IMR-90 (cell line): ENCODE data around the gene ALPI. TPM values are rescaled to one million over a fixed set of nuclear protein-coding genes. Genes with fewer than 3 reads are reported as not detected.

Experiments used
- ATAC-seq: fragments of 200-7000 bp; cut with Tn5 transposase; 2 replicates; pipeline ENCODE4 v1.9.1; 2020; ENCODE audit warnings: low read depth, mild to moderate bottlenecking, moderate library complexity
- BruUV-seq: library from RNA; stranded (reverse); fragments of 400-500 nt; replicated peaks from 2 replicates; lab custom pipeline; 2021; lab: Mats Ljungman, UMichigan
- CTCF ChIA-PET: fragments of 300-600 bp; formaldehyde crosslinking; extraction: SDS; loops from one replicate; lab custom pipeline; 2021; ENCODE audit warnings: antibody characterized with exemption; lab: Yijun Ruan, JAX
- POLR2A ChIA-PET: fragments of 300-600 bp; sonication (Branson Sonifier 250); formaldehyde crosslinking; loops from one replicate; lab custom pipeline; 2022; ENCODE audit warnings: antibody characterized with exemption; ENCODE audit not compliant: unreplicated experiment; lab: Charles Lee
- DNase-seq: peaks from one replicate; pipeline ENCODE4 v3.0.0; 2013
- H2AFZ ChIP-seq: replicated peaks from 2 replicates; pipeline ENCODE3; 2013; ENCODE audit warnings: low read length, mild to moderate bottlenecking; ENCODE audit not compliant: poor library complexity
- H2AK5ac ChIP-seq: 2 replicates; pipeline ENCODE4 v1.6.1; 2013; ENCODE audit warnings: low read depth, low read length, inconsistent platforms
- H2AK9ac ChIP-seq: replicated peaks from 2 replicates; pipeline ENCODE3; 2013; ENCODE audit warnings: mild to moderate bottlenecking, low read depth, low read length, moderate library complexity; ENCODE audit not compliant: poor library complexity
- H2BK120ac ChIP-seq: 2 replicates; pipeline ENCODE4 v1.6.1; 2013; ENCODE audit warnings: low read depth, low read length, inconsistent platforms
- H2BK15ac ChIP-seq: 3 replicates; pipeline ENCODE4 v1.6.1; 2013; ENCODE audit warnings: low read depth, low read length, inconsistent platforms
- H2BK20ac ChIP-seq: 2 replicates; pipeline ENCODE4 v1.6.1; 2013; ENCODE audit warnings: low read depth, mild to moderate bottlenecking, inconsistent platforms, low read length, moderate library complexity
- H2BK5ac ChIP-seq: 2 replicates; pipeline ENCODE4 v1.6.1; 2013; ENCODE audit warnings: mild to moderate bottlenecking, low read depth, low read length, inconsistent platforms; ENCODE audit not compliant: poor library complexity, severe bottlenecking
- H3K14ac ChIP-seq: replicated peaks from 2 replicates; pipeline ENCODE4 v1.6.1; 2013; ENCODE audit warnings: low read depth, low read length, inconsistent platforms
- H3K18ac ChIP-seq: 2 replicates; pipeline ENCODE4 v1.6.1; 2013; ENCODE audit warnings: low read depth, low read length, control low read depth
- H3K23ac ChIP-seq: 2 replicates; pipeline ENCODE4 v1.6.1; 2013; ENCODE audit warnings: low read depth, low read length, inconsistent platforms
- H3K27ac ChIP-seq: 2 replicates; pipeline ENCODE4 v1.5.1; 2013; ENCODE audit warnings: mild to moderate bottlenecking, control low read depth, low read length; ENCODE audit not compliant: insufficient read depth
- H3K27me3 ChIP-seq: 2 replicates; pipeline ENCODE4 v1.6.1; 2013; ENCODE audit warnings: low read length; ENCODE audit not compliant: control insufficient read depth, insufficient read depth
- H3K36me3 ChIP-seq: 2 replicates; pipeline ENCODE4 v1.6.1; 2013; ENCODE audit warnings: low read length, mixed read lengths; ENCODE audit not compliant: control insufficient read depth, insufficient read depth
- H3K4ac ChIP-seq: 2 replicates; pipeline ENCODE4 v1.6.1; 2013; ENCODE audit warnings: low read depth, low read length, inconsistent platforms
- H3K4me1 ChIP-seq: 2 replicates; pipeline ENCODE4 v1.6.1; 2013; ENCODE audit warnings: low read length, mixed read lengths; ENCODE audit not compliant: control insufficient read depth, insufficient read depth
- H3K4me2 ChIP-seq: 2 replicates; pipeline ENCODE4 v1.6.1; 2013; ENCODE audit warnings: low read depth, mild to moderate bottlenecking, control low read depth, low read length, moderate library complexity
- H3K4me3 ChIP-seq: 2 replicates; pipeline ENCODE4 v1.5.1; 2013; ENCODE audit warnings: low read depth, mild to moderate bottlenecking, control low read depth, low read length, moderate library complexity; ENCODE audit not compliant: insufficient read depth
- H3K56ac ChIP-seq: 2 replicates; pipeline ENCODE4 v1.6.1; 2013; ENCODE audit warnings: low read length, inconsistent platforms; ENCODE audit not compliant: insufficient read depth; ENCODE audit errors: extremely low read depth
- H3K79me1 ChIP-seq, 2 experiments: 2 replicates each; pipeline ENCODE4 v1.6.1; 2013; ENCODE audit warnings: low read length in 2 of 2, inconsistent platforms in 1 of 2, low read depth in 1 of 2
- H3K9ac ChIP-seq: 2 replicates; pipeline ENCODE4 v1.6.1; 2013; ENCODE audit warnings: low read depth, low read length, control low read depth
- H3K9me1 ChIP-seq: 2 replicates; pipeline ENCODE4 v1.6.1; 2013; ENCODE audit warnings: low read length, inconsistent platforms; ENCODE audit not compliant: insufficient read depth
- H3K9me3 ChIP-seq: 2 replicates; pipeline ENCODE4 v1.6.1; 2013; ENCODE audit warnings: low read length; ENCODE audit not compliant: control insufficient read depth, insufficient read depth
- H4K20me1 ChIP-seq: 2 replicates; pipeline ENCODE4 v1.6.1; 2013; ENCODE audit warnings: low read length, inconsistent platforms; ENCODE audit not compliant: insufficient read depth
- H4K5ac ChIP-seq: 2 replicates; pipeline ENCODE4 v1.6.1; 2013; ENCODE audit warnings: mild to moderate bottlenecking, low read depth, low read length, control low read depth
- H4K8ac ChIP-seq, 2 experiments: 2 replicates each; pipeline ENCODE4 v1.6.1; 2013; ENCODE audit warnings: low read depth in 2 of 2, low read length in 2 of 2, control low read depth in 1 of 2, inconsistent platforms in 1 of 2
- H4K91ac ChIP-seq: 2 replicates; pipeline ENCODE4 v1.6.1; 2013; ENCODE audit warnings: low read depth, low read length, inconsistent platforms; ENCODE audit not compliant: insufficient read depth
- BHLHE40 ChIP-seq: fragments of 150-350 bp; IDR thresholded peaks from 2 replicates; pipeline ENCODE4 v1.6.1; 2016; ENCODE audit warnings: mild to moderate bottlenecking, low read depth, low read length
- CHD1 ChIP-seq: IDR thresholded peaks from 2 replicates; pipeline ENCODE4 v1.6.1; 2012; ENCODE audit warnings: low read depth, low read length, improper control_type of control experiment
- FOS ChIP-seq: fragments of 150-350 bp; IDR thresholded peaks from 2 replicates; pipeline ENCODE4 v1.6.1; 2016; ENCODE audit warnings: low read depth, low read length
- MAFK ChIP-seq: IDR thresholded peaks from 2 replicates; pipeline ENCODE4 v1.6.1; 2012; ENCODE audit warnings: low read depth, low read length, improper control_type of control experiment
- NFE2L2 ChIP-seq: fragments of 150-350 bp; IDR thresholded peaks from 2 replicates; pipeline ENCODE4 v1.6.1; 2016; ENCODE audit warnings: low read depth, mild to moderate bottlenecking, low read length
- POLR2A ChIP-seq: IDR thresholded peaks from 2 replicates; pipeline ENCODE4 v1.6.1; 2012; ENCODE audit warnings: mild to moderate bottlenecking, low read depth, low read length
- RCOR1 ChIP-seq: IDR thresholded peaks from 2 replicates; pipeline ENCODE4 v1.6.1; 2012; ENCODE audit warnings: mild to moderate bottlenecking, low read length, improper control_type of control experiment; ENCODE audit not compliant: insufficient replicate concordance
- SMC3 ChIP-seq: fragments of 150-350 bp; IDR thresholded peaks from 2 replicates; pipeline ENCODE4 v1.6.1; 2016; ENCODE audit warnings: low read depth, mild to moderate bottlenecking, antibody characterized with exemption, low read length, moderate library complexity
- USF2 ChIP-seq: fragments of 150-350 bp; IDR thresholded peaks from 2 replicates; pipeline ENCODE4 v1.6.1; 2017; ENCODE audit warnings: mild to moderate bottlenecking, antibody characterized with exemption, low read length, low read depth
- WGBS, 2 experiments: methylation state at CpG; one replicate each; pipeline versions ENCODE4 v1.1.5 to v1.1.7; 2013; ENCODE audit warnings: missing lambda C conversion rate in 2 of 2; ENCODE audit not compliant: insufficient read length in 1 of 2; ENCODE audit errors: extremely low coverage in 2 of 2; 5-methylcytosine and 5-hydroxymethylcytosine counted together
- dilution Hi-C: fragments of 300-500 bp; cut with HindIII; formaldehyde crosslinking; loops from one replicate; pipeline ENCODE4 v1.14.3; 2018; ENCODE audit warnings: low sequenced_read_pairs; ENCODE audit not compliant: unreplicated experiment
- in situ Hi-C: fragments of 300-500 bp; cut with MboI; formaldehyde crosslinking; loops from 3 replicates; pipeline ENCODE4 v1.14.3; 2019; ENCODE audit warnings: low sequenced_read_pairs, inconsistent platforms, mixed read lengths
- intact Hi-C: fragments of 100-400 bp; cut with micrococcal nuclease; formaldehyde crosslinking; loops from 2 replicates; pipeline ENCODE4 v1.10.0; 2022
- polyA plus RNA-seq, 3 experiments: library from polyadenylated mRNA; depleted of rRNA; stranded (reverse); fragments of >200 nt; gene quantifications; 2 replicates each; pipeline ENCODE4 v1.2.3, GENCODE V29; 2012; ENCODE audit warnings: low replicate concordance in 1 of 3
- total RNA-seq: library from RNA; depleted of rRNA; stranded (reverse); fragments of >200 nt; gene quantifications from 2 replicates; pipeline ENCODE4 v1.2.3, GENCODE V29; 2012

Gene ALPI
- total and polyA plus RNA-seq, 2 of the 4 experiments (the other 2 are of a cell fraction), result not detected

GRCh38 chr2:232485757-232486557 lies 30.0 kb downstream of the ALPI start:
- intact Hi-C loops, result no loop called here
- no peak overlapping the region for H3K9ac ChIP-seq
- peaks cover 68% of the 10 kb centered on the region for H3K27me3 ChIP-seq
- H3K9me1 ChIP-seq, result no peaks in the 10 kb centered on the region
- no peak overlapping the region for H3K18ac ChIP-seq
- ATAC-seq, result no peak
- H3K4ac ChIP-seq, result no peak overlapping the region
- no peak overlapping the region for H4K5ac ChIP-seq
- no peak overlapping the region for H2BK15ac ChIP-seq
- no peak overlapping the region for H2BK5ac ChIP-seq
- no peak overlapping the region for H2AK9ac ChIP-seq
- dilution Hi-C loops, result no loop called here
- no peak for DNase-seq
- H3K9me3 ChIP-seq, result no peaks in the 10 kb centered on the region
- H3K36me3 ChIP-seq, result no peaks in the 10 kb centered on the region
- H3K4me1 ChIP-seq, result no peaks in the 10 kb centered on the region; the same call in 1 of the 2 replicates
- H3K4me2 ChIP-seq, result no peak overlapping the region
- ChIA-PET CTCF (no interaction called here), POLR2A (no interaction called here)
- 6% methylated on average over 54 of the region's 111 CpGs; no CpG with 5 or more reads in 1 of the 2 experiments for WGBS, 2 experiments
- H3K79me1 ChIP-seq, result no peaks in the 10 kb centered on the region
- H2BK120ac ChIP-seq, result no peak overlapping the region
- no TSS peak for BruUV-seq
- no peak overlapping the region for H3K56ac ChIP-seq
- H4K8ac ChIP-seq, result no peak overlapping the region
- no peak overlapping the region for H3K23ac ChIP-seq
- no peak overlapping the region for H2AFZ ChIP-seq
- no peak overlapping the region for H3K14ac ChIP-seq
- no peak for TF ChIP-seq USF2
- no peak for TF ChIP-seq RCOR1
- TF ChIP-seq NFE2L2, result no peak
- TF ChIP-seq FOS, result no peak
- TF ChIP-seq BHLHE40, result no peak
- no peak for TF ChIP-seq CHD1
- no peak for TF ChIP-seq POLR2A
- no peak for TF ChIP-seq SMC3
- TF ChIP-seq MAFK, result no peak
- H2BK20ac ChIP-seq, result no peak overlapping the region
- in situ Hi-C loops, result no loop called here
- H4K20me1 ChIP-seq, result no peaks in the 10 kb centered on the region; the same call in 1 of the 2 replicates
- H4K91ac ChIP-seq, result no peak overlapping the region
- H2AK5ac ChIP-seq, result no peak overlapping the region
- no peak overlapping the region for H3K4me3 ChIP-seq
- H3K27ac ChIP-seq, result no peak overlapping the region
